Amygdala (tissue), 56 donors: Measurements from ENCODE around the gene PIGH.
"Not testable (repeated sequence)": the region's sequence is repeated elsewhere in the genome, so short reads cannot be mapped to it uniquely, and the experiment has no call there.

Source experiments
- DNase-seq, 56 donors: peaks; one replicate each; lab custom pipeline; 2025; lab: John Stamatoyannopoulos, UW

Gene PIGH

GRCh38 chr14:67555518-67556090 lies 44.5 kb downstream of the PIGH start:
- DNase-seq = no peak

- DNase-seq = no peak
Observed at GRCh38 chr14:67554341-67554740, 45.7 kb downstream of the PIGH start.

GRCh38 chr14:67553547-67553946 lies 46.5 kb downstream of the PIGH start:
- no peak for DNase-seq

DNA sequence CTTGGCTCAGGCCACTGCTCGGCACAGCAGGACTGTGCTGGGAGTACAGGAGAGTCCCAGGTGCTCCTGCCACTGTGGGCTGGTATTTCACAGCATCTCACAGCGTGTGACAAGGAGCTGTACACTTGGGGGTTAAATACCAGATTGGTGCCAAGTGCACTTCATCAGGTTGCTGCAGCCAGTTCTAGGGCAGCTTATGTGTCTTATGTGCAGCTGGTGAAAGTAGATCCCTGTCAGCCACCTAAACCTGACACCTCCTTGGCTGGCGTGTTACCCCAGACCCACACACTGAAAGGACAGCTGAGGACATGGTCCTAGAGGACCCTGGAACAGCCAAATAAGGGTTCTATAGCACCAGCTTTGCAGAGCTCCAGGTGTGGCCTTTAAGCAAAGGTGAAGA lies 48.1 kb downstream of the PIGH start:
- no peak for DNase-seq

DNA sequence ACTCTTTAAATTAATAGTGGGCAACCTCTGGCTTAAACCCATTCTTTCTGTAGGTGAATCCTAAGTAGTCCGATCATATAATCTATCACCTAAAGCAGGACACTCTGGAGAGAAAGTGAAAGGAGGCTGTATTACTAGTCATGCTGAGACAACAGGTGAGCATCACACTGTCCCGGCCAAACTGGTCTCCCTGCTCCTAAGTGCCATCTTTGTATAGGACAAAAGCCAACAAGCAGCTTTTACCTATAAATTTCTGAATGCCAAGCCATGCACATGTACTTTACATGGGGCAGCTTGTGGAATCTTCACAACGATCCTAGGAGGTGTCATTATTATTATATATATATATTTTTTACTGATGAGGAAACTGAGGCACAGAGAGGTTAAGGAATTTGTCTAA lies 48.9 kb downstream of the PIGH start:
- DNase-seq = no peak

GRCh38 chr14:67549734-67550133 lies 50.3 kb downstream of the PIGH start:
- DNase-seq = no peak

DNA sequence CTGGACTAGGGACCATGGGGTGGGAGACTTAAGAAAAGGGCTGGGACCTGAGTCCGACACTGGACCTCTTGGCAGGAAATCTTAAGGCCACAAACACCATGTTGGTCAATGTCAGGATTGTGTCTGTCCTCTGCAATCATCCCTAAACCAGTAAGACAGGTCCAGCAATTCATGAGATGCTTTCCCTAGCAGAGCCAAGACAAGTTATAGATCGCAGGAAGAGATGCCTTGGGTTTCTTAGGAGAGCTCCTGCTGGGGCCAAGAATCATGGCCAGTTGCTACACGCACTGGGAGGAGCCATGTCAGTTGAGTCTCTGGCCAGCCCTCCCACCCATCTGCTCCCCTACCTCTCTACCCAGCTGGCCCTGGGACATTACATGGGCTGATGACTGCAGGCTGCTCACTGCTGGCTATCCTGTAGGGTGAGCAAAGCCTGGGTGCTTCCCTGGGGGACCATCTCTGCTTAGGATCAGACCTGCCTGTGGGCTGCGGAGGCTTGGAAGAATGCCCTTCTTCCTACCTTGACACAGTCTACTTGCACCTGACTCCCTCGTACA lies 52.8 kb downstream of the PIGH start:
- no peak for DNase-seq

- DNase-seq = no peak
Observed at GRCh38 chr14:67544590-67544989, 55.5 kb downstream of the PIGH start.

- not testable (repeated sequence) for DNase-seq
Observed at GRCh38 chr14:67542620-67543019, 57.4 kb downstream of the PIGH start.

GRCh38 chr14:67541448-67542387 lies 58.4 kb downstream of the PIGH start:
- no peak for DNase-seq
